ENCODE data around the gene LGALS7B.
"Not testable (repeated sequence)": the region's sequence is repeated elsewhere in the genome, so short reads cannot be mapped to it uniquely, and the experiment has no call there.

The LGALS7B gene

DNA sequence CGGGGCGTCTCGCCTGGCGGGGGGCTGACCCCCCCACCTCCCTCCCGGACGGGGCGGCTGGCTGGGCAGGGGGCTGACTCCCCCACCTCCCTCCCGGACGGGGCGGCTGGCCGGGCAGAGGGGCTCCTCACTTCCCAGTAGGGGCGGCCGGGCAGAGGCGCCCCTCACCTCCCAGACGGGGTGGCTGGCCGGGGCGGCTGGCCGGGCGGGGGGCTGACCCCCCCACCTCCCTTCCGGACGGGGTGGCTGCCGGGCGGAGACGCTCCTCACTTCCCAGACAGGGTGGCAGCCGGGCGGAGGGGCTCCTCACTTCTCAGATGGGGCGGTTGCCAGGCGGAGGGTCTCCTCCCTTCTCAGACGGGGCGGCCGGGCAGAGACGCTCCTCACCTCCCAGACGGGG, 8.8 kb downstream of the LGALS7B start:
- not testable (repeated sequence) for DNase-seq

DNA sequence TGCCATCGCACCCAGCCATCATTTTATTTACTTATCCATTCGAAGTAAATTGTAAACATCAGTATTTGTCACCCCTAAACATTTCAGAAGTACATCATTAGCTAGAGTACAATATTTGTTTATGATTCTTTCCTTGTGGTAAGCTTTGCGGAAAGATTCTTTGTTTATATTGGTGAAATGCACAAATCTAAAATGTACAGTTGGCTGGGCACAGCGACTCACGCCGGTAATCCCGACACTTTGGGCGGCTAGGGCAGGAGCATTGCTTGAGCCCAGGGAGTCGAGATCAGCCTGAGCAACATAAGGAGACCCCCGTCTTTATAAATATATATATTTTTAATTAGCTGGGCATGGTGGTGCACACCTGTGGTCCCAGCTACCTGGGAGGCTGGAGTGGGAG, 10.1 kb downstream of the LGALS7B start:
- DNase-seq, result no peak

DNA sequence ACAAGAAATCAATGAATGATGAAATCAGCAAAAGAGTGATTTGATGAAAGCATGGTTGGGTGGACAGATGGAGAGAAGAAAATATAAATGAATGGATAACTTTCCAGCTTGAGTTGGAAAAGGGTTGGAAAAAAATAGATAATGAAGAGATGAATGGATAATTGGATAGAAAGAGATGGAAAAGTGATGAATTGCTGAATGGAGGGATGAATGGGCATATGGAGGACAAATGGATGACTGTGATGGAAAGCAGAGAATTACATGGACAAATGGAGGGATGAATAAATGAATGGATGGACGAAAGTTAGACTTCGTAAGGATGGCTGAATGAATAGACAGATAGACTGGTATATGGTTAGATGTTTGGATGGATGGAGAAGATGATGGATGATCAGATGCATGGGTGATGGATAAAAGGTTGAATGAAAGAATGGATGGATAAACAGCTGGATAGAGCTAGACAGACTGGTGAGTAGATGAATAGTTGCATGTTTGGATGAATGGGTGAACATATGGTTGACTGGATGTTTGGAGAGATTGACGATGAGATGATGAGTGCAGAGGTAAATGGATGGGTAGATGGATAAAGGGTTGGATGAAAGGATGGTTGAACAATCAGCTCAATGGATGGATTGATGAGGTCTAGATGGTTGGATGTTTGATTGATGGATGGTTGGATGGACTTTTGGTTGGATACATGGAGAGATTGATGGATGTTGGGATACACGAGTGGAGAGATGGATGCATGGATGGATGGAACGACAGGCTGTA, 11.8 kb downstream of the LGALS7B start:
- DNase-seq, result no peak

DNA sequence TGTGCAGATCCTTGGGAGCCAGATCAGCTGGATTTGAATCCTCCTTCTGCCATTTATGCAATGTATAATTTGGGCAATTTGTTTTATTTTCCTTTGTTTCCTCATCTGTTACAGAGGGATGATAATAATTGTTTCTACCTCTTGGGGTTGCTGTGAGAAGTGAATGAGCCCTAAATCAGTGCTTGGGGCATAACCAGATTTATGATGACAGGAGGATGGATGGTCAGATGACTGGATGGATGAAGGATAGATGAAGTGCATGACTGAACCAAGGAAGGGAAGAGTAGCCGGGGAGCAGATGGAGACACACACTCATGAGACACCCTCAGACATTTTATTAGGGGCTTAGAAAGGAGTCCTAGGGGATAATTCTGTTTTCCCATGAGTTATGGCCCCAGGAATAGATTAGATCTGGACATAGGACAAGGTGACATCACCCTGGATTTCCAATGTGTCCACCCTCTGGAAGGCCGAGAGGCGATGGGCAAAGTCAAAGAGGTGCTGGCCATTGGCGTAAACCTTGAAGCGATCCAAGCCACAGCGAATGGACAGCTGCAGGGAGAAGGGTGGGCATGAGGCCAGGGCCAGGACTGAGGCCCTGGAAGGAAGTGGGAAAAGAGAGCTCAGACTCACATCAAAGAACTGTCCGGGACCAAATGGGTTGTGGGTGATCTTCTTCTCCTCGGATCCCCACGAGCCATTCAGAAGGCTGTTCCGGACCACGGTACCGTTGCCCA, 12.5 kb downstream of the LGALS7B start:
- DNase-seq, result no peak

DNA sequence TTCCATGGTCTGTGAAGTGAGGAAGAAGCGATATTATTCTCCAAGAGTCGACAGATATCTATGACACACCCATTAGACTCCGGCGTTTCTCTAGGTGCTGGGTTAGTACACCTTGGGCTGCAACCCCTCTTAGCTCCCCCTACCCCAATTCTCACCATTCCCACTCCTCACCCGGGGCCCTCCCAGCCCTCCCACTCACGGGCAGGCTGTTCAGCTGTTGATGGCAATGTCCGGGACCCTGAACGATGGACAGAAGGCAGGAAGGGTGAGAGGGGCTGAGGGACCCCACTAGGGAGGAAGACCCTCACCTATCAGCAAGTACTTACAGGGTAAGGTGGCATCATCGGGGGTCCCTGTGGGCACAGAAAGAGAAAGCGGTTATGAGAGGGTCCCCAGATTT, 14.5 kb downstream of the LGALS7B start:
- no peak for DNase-seq

DNA sequence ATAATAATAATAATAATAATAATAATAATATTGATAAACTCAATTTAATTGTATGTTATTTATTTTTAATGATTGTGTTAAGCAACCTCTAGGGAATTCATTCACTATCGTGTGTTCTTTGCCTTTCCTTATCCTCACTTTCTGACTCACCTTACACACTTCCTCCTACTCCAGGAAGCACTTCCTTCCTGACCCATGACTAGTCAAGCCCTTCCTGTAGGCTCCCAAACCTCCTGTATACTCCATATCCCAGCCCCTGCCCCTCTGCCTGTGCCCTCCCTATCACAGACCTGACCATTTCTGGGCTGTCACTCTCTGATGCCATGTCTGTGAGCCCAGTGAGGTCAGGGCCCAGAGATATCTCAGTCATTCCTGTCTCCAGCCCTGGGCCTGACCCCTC, 16.2 kb downstream of the LGALS7B start:
- no peak for DNase-seq

DNA sequence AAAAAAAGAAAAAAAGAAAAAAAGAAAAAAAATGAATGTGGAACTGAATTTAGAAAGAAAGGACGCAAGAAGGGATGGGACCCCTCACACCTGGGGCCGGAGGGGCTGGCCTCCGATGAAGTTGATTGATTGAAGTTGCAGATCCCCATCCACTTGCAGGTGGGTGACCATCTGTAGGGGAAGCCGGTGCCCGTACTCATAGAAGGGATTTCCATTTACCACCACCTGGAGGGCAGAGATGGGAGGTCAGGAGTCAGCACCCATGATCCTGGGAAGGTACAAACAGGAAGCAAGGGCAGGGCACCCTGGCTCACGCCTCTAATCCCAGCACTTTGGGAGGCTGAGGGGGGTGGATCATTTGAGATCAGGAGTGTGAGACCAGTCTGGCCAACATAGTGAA, 17.4 kb downstream of the LGALS7B start:
- DNase-seq, result no peak

DNA sequence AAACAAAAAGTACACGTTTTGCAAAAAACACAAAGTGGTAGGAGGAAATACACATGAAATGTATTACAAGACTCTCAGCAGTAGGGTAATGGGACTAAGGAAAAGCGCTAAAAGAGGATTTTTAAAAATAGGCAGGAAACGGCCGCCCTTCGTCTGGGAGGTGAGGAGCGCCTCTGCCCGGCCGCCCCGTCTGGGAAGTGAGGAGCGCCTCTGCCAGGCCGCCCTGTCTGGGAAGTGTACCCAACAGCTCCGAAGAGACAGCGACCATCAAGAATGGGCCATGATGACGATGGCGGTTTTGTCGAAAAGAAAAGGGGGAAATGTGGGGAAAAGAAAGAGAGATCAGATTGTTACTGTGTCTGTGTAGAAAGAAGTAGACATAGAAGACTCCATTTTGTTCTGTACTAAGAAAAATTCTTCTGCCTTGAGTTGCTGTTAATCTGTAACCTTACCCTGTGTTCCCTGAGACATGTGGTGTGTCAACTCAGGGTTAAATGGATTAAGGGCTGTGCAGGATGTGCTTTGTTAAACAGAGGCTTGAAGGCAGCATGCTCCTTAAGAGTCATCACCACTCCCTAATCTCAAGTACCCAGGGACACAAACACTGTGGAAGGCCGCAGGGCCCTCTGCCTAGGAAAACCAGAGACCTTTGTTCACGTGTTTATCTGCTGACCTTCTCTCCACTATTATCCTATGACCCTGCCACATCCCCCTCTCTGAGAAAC, 18.5 kb downstream of the LGALS7B start:
- DNase-seq, result not testable (repeated sequence)

DNA sequence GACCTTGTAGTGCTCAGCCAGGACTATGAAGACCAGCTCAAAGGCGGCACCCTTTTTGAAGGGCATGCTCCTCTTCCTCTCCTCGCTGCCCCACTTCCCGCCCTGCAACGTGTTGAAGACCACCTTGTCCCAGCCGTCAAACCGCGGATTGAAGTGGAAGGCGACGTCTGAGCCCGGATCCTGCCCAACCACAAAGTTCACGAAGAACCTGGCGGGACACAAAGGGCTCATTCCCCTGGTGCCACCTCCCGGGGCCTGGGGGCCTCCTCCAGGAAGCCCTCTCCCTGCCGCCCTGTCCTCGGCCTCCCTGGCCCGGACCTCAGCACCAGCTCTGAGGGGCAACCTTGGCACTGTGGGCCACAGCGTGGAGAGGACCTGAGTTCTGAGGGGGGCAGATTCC, 19.7 kb downstream of the LGALS7B start:
- no peak for DNase-seq

DNA sequence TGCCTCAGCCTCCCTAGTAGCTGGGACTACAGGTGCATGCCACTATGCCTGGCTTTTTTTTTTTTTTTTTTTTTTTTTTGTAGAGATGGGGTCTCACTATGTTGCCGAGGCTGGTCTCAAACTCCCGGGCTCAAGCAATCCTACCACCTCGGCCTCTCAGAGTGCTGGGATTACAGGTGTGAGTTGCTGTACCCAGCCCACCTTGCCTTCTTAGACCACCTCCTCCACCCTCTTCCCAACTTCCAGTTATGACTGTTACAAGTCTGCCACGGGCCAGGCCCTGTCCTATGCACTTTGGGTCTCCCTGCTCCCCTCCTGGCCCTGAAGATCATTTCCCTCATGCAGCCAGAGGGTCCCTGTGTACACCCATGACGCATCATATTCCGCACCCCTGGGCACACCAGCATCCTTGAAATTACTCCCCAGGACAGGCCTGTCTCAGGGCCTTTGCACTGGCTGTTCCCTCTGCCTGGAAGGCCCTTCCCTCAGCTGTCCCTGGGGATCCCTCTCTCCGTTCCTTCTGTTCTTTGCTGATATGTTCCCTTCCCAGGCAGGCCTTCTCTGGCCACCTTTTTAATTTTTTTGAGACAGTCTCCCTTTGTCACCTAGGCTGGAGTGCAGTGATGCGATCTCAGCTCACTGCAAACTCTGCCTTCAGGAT, 20.7 kb downstream of the LGALS7B start:
- DNase-seq, result no peak

DNA sequence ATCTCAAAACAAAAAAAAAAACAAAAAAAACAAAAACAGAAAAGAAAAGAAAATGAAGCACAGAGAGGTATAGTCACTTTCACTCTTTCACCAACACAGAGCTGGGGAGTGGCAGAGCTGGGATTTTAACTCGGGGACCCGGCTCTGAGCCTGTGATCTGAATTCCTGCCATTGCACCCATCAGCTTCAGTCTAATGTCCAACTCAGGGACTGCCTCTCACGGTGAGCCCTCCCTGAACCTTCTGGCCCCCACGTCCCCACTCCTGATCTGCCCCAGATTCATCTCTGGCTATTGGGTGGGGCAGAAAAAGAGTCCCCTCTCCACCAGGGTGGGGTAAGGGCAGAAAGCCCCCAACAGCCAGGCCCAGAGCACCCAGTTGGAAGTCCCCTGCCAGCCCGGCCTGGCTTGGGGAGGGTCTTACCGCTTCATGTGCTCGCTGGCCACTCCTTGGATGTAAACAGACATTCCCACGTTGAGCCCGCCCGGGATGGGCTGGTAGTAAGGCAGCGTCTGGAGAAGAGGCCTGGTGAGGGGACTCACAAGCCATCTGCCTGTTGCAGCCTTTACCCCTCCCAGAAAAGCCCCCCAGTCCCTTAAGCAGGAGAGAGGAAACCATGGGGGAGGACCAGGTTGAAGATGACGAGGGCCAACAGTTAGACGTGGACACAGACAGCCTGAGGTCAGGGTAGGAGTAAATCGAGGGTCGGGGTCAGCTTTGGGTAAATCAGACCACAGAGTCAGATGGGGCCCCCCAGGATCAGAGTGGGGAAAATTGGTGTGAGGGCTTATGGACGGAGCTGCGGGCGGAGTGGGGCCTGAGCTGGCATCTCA, 23.2 kb downstream of the LGALS7B start:
- no peak for DNase-seq

DNA sequence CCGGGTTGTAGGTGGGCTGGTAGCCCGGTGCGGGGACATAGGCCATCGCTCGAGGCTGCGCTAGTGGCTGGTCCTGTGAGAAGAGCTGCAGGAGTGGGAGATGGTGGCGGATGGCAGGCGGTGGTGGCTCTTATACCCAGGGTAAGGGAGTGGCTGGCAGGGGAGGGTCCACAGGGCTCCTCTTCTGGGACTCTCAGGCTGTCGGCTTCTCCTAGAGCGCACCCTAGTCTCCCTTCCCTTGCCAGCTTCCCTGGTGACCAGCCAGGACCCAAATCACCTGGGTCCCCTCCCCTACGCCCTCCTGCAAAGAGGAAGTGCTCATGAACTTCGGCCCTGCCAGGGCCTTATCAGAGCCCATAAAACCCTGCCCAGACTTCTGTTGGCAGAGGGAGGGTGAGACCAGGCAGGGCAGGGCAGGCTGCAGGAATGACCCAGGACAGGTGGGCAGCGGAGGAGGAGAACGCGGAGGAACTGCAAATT, 23.9 kb downstream of the LGALS7B start, which contains the start of gene LGALS4:
LGALS4 (minus strand) TSS at position 105 of the 480 bp plus-strand sequence; CDS start at position 46, 59 bp downstream.
- no peak for DNase-seq

DNA sequence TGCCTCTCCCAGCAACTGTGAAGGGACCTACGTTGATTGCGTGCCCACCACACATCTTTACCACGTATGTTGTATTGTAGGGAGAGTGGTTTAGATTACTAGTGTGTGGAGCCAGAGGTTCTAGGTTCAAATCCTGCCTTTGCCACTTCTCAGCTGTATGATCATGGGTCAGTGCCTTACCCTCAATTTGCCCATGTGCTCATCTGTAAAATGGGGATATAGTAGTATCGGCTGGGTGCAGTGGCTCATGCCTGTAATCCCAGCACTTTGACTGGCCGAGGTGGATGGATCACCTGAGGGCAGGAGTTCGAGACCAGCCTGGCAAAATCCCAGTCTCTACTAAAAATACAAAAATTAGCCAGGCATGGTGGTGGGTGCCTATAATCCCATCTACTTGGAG, 24.3 kb downstream of the LGALS7B start:
- no peak for DNase-seq

DNA sequence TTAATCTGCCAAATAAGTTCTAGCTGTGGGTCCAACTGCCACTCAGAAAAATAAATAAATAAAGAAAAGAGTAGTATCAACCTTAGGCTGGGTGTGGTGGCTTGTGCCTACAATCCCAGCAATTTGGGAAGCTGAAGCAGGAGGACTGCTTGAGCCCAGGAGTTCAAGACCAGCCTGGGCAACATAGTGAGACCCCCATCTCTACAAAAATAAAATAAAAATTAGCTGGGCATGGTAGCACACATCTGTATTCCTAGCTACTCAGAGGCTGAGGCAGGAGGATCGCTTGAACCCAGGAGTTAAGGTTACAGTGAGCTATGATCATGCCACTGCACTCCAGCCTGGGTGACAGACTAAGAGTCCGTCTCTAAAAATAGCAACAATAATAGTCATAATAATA, 24.9 kb downstream of the LGALS7B start:
- not testable (repeated sequence) for DNase-seq

DNA sequence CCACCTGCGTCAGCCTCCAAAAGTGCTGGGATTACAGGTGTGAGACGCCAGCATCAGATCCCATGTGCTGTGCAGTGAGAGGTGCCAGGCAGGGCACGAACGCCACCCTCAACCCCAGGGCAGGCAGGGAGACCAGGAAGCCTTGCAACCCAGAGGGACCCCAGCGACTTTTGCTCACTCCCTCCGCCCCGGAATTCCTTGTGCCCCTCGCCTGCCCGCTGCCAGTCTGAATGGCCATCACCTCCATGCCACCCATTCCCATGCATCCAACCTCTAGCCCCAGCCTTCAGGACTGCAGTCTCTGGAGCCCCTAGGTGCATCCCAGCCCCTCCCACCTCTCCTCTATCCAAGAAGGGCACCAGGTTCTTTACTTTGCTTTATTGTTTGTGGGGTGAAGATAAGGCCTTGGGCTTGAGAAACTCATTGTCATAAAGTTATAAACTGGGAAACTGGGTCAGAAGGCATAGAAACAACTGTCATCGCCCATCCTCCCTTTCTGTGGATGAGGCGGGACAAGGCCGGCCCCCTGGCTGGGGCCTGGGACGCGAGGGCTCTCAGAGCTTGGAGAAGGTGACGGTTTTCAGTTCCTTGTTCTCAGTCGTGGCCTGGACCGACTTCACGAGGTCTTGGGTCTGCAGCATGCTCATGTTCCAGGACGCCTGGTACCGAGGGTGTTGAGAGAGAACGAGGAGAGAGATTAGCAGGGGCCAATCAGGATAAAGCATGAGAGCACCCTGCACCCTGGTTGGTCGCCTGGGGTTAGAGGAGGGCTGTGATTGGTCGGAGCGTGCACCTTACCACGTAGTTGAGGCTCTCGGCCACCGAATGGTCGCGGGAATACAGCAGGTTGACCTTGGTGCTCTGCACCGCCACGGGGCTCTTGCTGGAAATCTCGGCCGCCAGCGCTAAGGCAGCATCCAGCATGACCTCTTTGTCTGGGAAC, 26.3 kb downstream of the LGALS7B start:
- no peak for DNase-seq

DNA sequence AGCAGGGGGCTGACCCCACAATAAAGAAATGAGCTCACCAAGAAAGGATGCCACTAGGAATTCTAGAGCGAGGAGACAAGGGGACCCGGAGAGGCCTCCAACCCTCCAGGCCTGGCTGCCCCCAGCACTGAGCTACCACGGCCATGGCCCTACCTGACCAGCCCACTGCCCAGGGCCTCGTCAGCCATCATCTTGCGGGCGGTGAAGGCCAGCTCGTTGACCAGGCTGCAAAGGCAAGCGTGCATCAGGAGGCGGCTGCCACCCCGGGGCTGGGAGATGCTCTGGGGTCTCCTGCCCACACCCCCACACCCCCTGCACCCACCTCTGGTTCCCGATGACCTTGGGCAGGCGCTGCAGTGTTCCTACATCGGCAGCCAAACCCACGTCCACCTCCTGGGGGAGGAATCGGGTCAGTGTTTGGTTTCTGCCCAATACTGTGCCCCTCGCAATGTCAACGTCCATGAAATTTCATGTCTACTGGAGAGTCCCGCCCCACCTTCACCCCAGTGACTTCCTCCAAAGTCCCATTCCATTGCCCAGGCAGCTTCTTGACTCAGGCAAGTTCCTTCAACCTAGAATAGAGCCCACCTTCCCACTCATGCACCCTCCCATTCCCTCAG, 27.2 kb downstream of the LGALS7B start:
- DNase-seq, result no peak

DNA sequence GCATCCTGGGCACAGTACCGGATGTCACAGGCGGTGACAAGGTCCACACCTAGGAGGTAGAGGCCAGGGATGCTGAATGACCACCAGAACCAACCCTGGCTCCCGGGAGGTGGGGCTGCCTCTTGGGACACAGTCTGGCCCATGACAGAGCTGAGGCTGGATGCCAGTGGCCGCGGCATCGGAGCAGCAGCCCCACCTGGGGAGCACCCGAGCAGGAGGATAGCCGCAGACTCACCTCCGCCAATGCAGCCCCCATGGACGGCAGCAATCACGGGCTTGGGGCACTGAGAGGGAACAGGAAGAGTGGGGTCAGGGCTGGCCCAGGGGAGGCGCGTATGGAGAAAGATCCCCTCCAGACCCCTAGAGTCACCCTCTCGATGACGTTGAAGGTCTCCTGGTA, 28.1 kb downstream of the LGALS7B start:
- no peak for DNase-seq

DNA sequence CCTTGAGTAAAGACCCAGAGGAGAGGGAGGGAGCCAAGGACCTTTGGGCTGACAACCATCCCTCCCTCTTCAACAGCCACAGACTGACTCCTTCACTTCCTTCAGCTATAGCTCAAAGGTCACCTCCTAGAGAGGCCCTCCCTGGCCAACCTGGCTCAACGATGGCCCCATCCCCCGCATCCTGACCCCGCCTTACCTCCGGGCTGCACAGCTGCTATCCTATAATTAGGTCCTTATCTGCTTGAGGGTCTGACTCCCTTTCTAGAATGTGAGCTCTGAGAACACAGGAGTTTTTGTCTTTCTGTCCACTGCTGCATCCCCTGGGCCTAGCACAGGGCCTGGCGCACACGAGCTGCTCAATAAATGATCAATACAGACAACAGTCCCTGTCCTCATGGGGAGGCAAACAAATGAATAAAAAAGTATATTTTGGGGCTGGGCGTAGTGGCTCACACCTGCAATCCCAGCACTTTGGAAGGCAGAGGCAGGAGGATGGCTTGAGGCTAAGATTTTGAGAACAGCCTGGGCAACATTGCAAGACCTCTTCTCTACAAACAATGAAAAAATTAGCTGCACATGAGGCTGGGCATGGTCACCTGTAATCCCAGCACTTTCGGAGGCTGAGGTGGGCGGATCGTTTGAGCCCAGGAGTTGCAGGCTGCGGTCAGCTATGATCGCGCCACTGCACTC, 30.4 kb downstream of the LGALS7B start:
- DNase-seq, result no peak

DNA sequence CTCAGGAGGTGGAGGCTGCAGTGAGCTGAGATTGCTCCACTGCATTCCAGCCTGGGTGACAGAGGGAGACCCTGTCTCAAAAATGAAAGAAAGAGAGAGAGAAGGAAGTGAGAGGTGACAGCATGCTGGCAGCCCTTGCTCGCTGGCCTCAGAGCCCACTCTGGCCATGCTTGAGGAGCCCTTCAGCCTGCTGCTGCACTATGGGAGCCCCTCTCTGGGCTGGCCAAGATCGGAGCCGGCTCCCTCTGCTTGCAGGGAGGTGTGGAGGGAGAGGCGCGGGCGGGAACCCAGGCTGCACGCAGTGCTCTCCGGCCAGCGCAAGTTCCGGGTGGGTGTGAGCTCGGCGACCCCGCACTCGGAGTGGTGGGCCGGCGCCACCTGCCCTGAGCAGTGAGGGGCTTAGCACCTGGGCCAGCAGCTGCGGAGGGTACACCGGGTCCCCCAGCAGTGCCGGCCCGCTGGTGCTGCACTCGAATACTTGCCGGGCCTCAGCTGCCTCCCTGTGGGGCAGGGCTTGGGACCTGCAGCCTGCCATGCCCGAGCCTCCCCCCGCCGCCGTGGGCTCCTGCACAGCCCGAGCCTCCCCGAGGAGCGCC, 32.3 kb downstream of the LGALS7B start:
- not testable (repeated sequence) for DNase-seq
